ENCODE measurements around the gene BSPRY. TPM values are rescaled to one million over a fixed set of nuclear protein-coding genes. Genes with fewer than 3 reads are reported as not detected.

The BSPRY gene
- total RNA-seq (2016; rRNA removed; fragmentation: Illumina TruSeq; extraction: Trizol) (0.09 and 0.13 TPM in 2 replicates), polyA plus RNA-seq (2011; rRNA removed) (0.26 and 0.37 TPM in 2 replicates), polyA minus RNA-seq (2011; rRNA and poly(A)+ RNA removed; ENCODE audit: low replicate concordance) (0.12 TPM in 1 of 2 replicates, not detected in the other), Bru-seq, nascent RNA (percentile 13 among the genes with signal in this experiment), BruChase-seq, experiment 1, labeled RNA remaining after a 6-hour chase (percentile 18 among the genes with signal in this experiment), BruChase-seq, experiment 2, labeled RNA remaining after a 2-hour chase (percentile 14 among the genes with signal in this experiment)
- 0.09 TPM in 1 of 2 replicates, not detected in the other for total RNA-seq (2016; cell fraction: cytosol; rRNA removed; fragmentation: Illumina TruSeq; extraction: Trizol; ENCODE audit: low read depth)
- total RNA-seq (2016; cell fraction: insoluble cytoplasmic fraction; rRNA removed; fragmentation: Illumina TruSeq; extraction: Trizol): 0.17 and 0.18 TPM in 2 replicates
- 0.06 and 0.21 TPM in 2 replicates for total RNA-seq (2016; cell fraction: membrane; rRNA removed; fragmentation: Illumina TruSeq; extraction: Trizol)
- 0.19 and 0.22 TPM in 2 replicates for total RNA-seq (2016; cell fraction: nucleus; rRNA removed; fragmentation: Illumina TruSeq; extraction: Trizol)
- polyA plus RNA-seq (2011; cell fraction: cytosol; rRNA removed): 0.31 and 0.40 TPM in 2 replicates
- polyA plus RNA-seq (2011; cell fraction: nucleus; rRNA removed): 0.53 and 0.57 TPM in 2 replicates
- 0.20 and 0.25 TPM in 2 replicates for polyA plus RNA-seq (2012)
- polyA plus RNA-seq (2016; cell fraction: cytosol; fragmentation: Illumina TruSeq; extraction: Trizol; ENCODE audit: low read depth): 0.07 and 0.14 TPM in 2 replicates
- 0.10 TPM in 1 of 2 replicates, not detected in the other for polyA plus RNA-seq (2016; cell fraction: insoluble cytoplasmic fraction; fragmentation: Illumina TruSeq; extraction: Trizol; ENCODE audit: low read depth)
- polyA plus RNA-seq (2016; cell fraction: membrane; fragmentation: Illumina TruSeq; extraction: Trizol; ENCODE audit: low read depth): 0.08 and 0.09 TPM in 2 replicates
- polyA plus RNA-seq (2016; cell fraction: nucleus; fragmentation: Illumina TruSeq; extraction: Trizol; ENCODE audit: insufficient read depth, low read depth): 0.47 TPM in 1 of 2 replicates, not detected in the other
- polyA minus RNA-seq (2011; cell fraction: cytosol; rRNA and poly(A)+ RNA removed): not detected in 2 replicates
- 0.25 TPM in 1 of 2 replicates, not detected in the other for polyA minus RNA-seq (2011; cell fraction: nucleus; rRNA and poly(A)+ RNA removed)
- long read RNA-seq, experiment 1: 0 reads
- long read RNA-seq, experiment 2, partial matches to known transcripts: 0 of 1 reads
- long read RNA-seq, experiment 2, other reads (novel, unspliced or antisense): 0 of 1 reads

DNA sequence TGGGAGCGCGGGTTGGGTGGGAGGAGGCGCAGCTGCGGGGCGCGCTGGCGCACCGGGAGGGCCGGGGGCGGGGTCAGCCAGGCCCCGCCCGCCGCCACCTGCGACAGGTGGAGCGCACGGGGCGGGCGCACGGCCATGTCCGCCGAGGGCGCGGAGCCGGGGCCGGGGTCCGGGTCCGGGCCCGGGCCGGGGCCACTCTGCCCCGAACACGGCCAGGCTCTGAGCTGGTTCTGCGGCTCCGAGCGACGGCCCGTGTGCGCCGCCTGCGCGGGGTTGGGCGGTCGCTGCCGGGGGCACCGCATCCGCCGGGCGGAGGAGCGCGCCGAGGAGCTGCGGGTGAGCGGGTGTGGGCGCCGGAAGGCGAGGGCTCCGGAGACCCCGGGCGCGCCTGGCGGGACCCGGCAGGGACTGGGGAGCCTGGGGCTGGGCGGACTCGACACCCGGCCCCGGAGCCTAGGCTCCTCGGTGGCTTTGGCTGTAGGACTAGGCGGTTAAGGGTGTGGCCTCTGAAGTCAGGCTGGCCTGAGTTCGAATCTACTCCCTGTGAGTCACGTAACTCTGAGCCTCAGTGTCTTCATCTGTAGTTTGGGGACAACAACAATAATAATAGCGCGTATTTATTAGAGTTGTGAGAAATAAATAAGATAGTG, at the start of gene BSPRY:
Gene BSPRY, plus strand, starts transcription at position 97 of the 650 bp plus-strand sequence. Its CDS starts 39 bp downstream, at position 136.
- no peak within 1 kb of the TSS for H3K27ac ChIP-seq (ENCODE audit: extremely low read length, insufficient read depth, low read length)
- CTCF ChIA-PET (ENCODE audit: low intra/inter-chr PET ratio, low total read pairs): no interaction called here

More for the DNA sequence above, at the start of gene BSPRY:
- peak; percentile 54 for ATAC-seq
- no peaks in the 10 kb centered on the region for H4K20me1 ChIP-seq (ENCODE audit: insufficient read depth, low read length)
- no TSS peak for BruUV-seq (replicated peaks)
- peaks cover 0 to 32% of the 10 kb centered on the region in 2 experiments; a peak in 3 of 5 replicates for H3K27me3 ChIP-seq (ENCODE audit: control insufficient read depth in 1 of 2, insufficient read depth in 2 of 2, low read length in 2 of 2)
- H3K36me3 ChIP-seq (replicated peaks in 1 of 2; ENCODE audit: control insufficient read depth in 1 of 2, insufficient read depth in 2 of 2, low read length in 2 of 2): no peaks in the 10 kb centered on the region
- peaks cover 45% of the 10 kb centered on the region for H3K4me1 ChIP-seq (ENCODE audit: insufficient read depth, low read length)
- H2AFZ ChIP-seq (ENCODE audit: low read length): no peak within 1 kb of the TSS
- no peak within 1 kb of the TSS for H3K9ac ChIP-seq (ENCODE audit: insufficient read depth, low read depth, low read length)
- no peak for DNase-seq (ENCODE audit: low spot score)
- WGBS (ENCODE audit: low lambda C conversion rate): 17% methylated on average over 11 of the region's 71 CpGs
- TF ChIP-seq ZNF431 (CRISPR knock-in tag; IDR thresholded peaks at IDR 0.05; ENCODE audit: borderline replicate concordance, low read depth): no peak
- TF ChIP-seq ZNF629 (CRISPR knock-in tag; conservative IDR thresholded peaks at IDR 0.05): peak; percentile 81
- TF ChIP-seq ZNF34 (CRISPR knock-in tag; IDR thresholded peaks at IDR 0.05; ENCODE audit: borderline replicate concordance): no peak
- peak; percentile 88 for TF ChIP-seq HNRNPLL (IDR thresholded peaks at IDR 0.05; ENCODE audit: low read depth, low read length, poor library complexity, severe bottlenecking)
- peak; percentile 18; the same call in 1 of the 2 replicates for TF ChIP-seq ZMYM3 (CRISPR knock-in tag; IDR thresholded peaks at IDR 0.05)
- TF ChIP-seq PHF21A (CRISPR knock-in tag; IDR thresholded peaks at IDR 0.05): 0 out of 2 replicates have a peak, but pooled peaks have one; percentile 14
- TF ChIP-seq YY1 (IDR thresholded peaks at IDR 0.05; ENCODE audit: insufficient read depth, insufficient replicate concordance, low read depth, low read length): peak; percentile 44
- TF ChIP-seq, protein P1, sequence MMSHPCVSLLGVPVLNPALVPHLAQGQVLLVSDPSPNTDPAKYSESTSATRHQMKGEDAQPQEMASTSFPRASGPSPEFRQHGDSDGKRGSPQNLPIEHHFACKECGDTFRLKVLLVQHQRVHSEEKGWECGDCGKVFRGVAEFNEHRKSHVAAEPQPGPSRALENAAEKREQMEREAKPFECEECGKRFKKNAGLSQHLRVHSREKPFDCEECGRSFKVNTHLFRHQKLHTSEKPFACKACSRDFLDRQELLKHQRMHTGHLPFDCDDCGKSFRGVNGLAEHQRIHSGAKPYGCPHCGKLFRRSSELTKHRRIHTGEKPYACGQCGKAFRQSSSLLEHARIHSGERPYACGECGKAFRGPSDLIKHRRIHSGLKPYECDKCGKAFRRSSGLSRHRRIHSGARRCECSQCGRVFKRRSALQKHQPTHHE (CRISPR knock-in tag; IDR thresholded peaks at IDR 0.05; ENCODE audit: borderline replicate concordance): no peak
- TF ChIP-seq ZNF687 (CRISPR knock-in tag; IDR thresholded peaks at IDR 0.05): peak; percentile 39; the same call in 1 of the 2 replicates
- no peaks in the 10 kb centered on the region for H3K79me2 ChIP-seq (ENCODE audit: insufficient read depth, low read length)
- in situ Hi-C loops (cut with HindIII; ENCODE audit: extremely low pct_ligation_motif_present, low pct_unique_long_range_greater_than_20kb) (loop anchor here (5.0 kb wide), 1 partner anchor 53 kb away; the partner anchor contains the start of gene ALAD), intact Hi-C loops (cut with micrococcal nuclease; ENCODE audit: unreplicated experiment) (loop anchor here (5.0 kb wide), 1 partner anchor 37 kb away; no protein-coding TSS in a partner anchor)
- H3K4me3 ChIP-seq (replicated peaks in 1 of 3; ENCODE audit: insufficient read depth in 1 of 3, low read depth in 2 of 3, low read length in 3 of 3): peak within 1 kb of the TSS; percentile 26 to 73 (median 42); a peak in 5 of 6 replicates
- FAIRE-seq: no peak
- H3K4me2 ChIP-seq (ENCODE audit: low read depth, low read length): peak within 1 kb of the TSS; percentile 87
- no peaks in the 10 kb centered on the region for H3K9me3 ChIP-seq (ENCODE audit: low read length)
- POLR2A ChIA-PET: interaction anchor here (0.6 to 2.9 kb wide), 5 partner anchors 9 to 252 kb away, joined by 3 to 14 read pairs (median 5); partner anchors contain the start of genes C9orf43, CDC26, POLE3 and PRPF4
